GM23338 (cell line): ENCODE measurements around the gene OR13H1. TPM values are rescaled to one million over a fixed set of nuclear protein-coding genes. Genes with fewer than 3 reads are reported as not detected.

Experiments used
- ATAC-seq: fragments of 200-7000 bp; cut with Tn5 transposase; 3 replicates; pipeline ENCODE4 v1.9.1; 2020
- DNase-seq: peaks from one replicate; pipeline ENCODE4 v3.0.0-alpha.2; 2015; ENCODE audit warnings: low spot score
- H2AFZ ChIP-seq: fragments of 200-600 bp; sonication (generic); 2 replicates; pipeline ENCODE4 v1.8.0; 2016; ENCODE audit warnings: antibody characterized with exemption, mild to moderate bottlenecking, moderate library complexity
- H3F3A ChIP-seq: fragments of 200-600 bp; sonication (generic); replicated peaks from 2 replicates; pipeline ENCODE4 v1.8.0; 2017; ENCODE audit warnings: antibody characterized with exemption, mixed run types, low read depth
- H3K27ac ChIP-seq: fragments of 200-600 bp; sonication (generic); 2 replicates; pipeline ENCODE4 v1.6.1; 2016; ENCODE audit warnings: low read depth
- H3K27me3 ChIP-seq: fragments of 200-600 bp; sonication (generic); 2 replicates; pipeline ENCODE4 v1.8.0; 2016; ENCODE audit warnings: mild to moderate bottlenecking, mixed run types, moderate library complexity; ENCODE audit not compliant: insufficient read depth
- H3K36me3 ChIP-seq: fragments of 200-600 bp; sonication (generic); 2 replicates; pipeline ENCODE4 v1.8.0; 2016; ENCODE audit warnings: mild to moderate bottlenecking; ENCODE audit not compliant: insufficient read depth
- H3K4me1 ChIP-seq: fragments of 200-600 bp; sonication (generic); 2 replicates; pipeline ENCODE4 v1.8.0; 2016; ENCODE audit warnings: mild to moderate bottlenecking, moderate library complexity; ENCODE audit not compliant: insufficient read depth
- H3K4me2 ChIP-seq: fragments of 200-600 bp; sonication (generic); 2 replicates; pipeline ENCODE4 v1.7.1; 2017; ENCODE audit warnings: mixed run types
- H3K4me3 ChIP-seq: fragments of 200-600 bp; sonication (generic); 2 replicates; pipeline ENCODE4 v1.6.1; 2016; ENCODE audit warnings: mixed run types
- H3K79me2 ChIP-seq: fragments of 200-600 bp; sonication (generic); replicated peaks from 2 replicates; pipeline ENCODE4 v1.8.0; 2017; ENCODE audit warnings: mild to moderate bottlenecking; ENCODE audit not compliant: insufficient read depth
- H3K9me2 ChIP-seq: fragments of 200-600 bp; sonication (generic); 2 replicates; pipeline ENCODE4 v1.8.0; 2017; ENCODE audit not compliant: insufficient read depth
- H4K20me1 ChIP-seq: fragments of 200-600 bp; sonication (generic); replicated peaks from 2 replicates; pipeline ENCODE4 v1.8.0; 2017; ENCODE audit warnings: mild to moderate bottlenecking; ENCODE audit not compliant: insufficient read depth
- H3K27ac Mint-ChIP-seq: 2 replicates; pipeline ENCODE4 v1.8.0; 2020; ENCODE audit warnings: inconsistent platforms, mild to moderate bottlenecking, moderate library complexity, mixed read lengths
- H3K27me3 Mint-ChIP-seq: 3 replicates; pipeline ENCODE4 v1.8.0; 2022; ENCODE audit warnings: low read depth, mild to moderate bottlenecking, moderate library complexity, mixed read lengths, inconsistent platforms; ENCODE audit not compliant: insufficient read depth, poor library complexity
- H3K36me3 Mint-ChIP-seq: 3 replicates; pipeline ENCODE4 v1.8.0; 2021; ENCODE audit warnings: low read depth, mild to moderate bottlenecking, inconsistent platforms, moderate library complexity, mixed read lengths
- H3K4me1 Mint-ChIP-seq: 3 replicates; pipeline ENCODE4 v1.8.0; 2020; ENCODE audit warnings: mild to moderate bottlenecking, inconsistent platforms, mixed read lengths
- H3K4me3 Mint-ChIP-seq: 3 replicates; pipeline ENCODE4 v1.8.0; 2021; ENCODE audit warnings: moderate library complexity, mild to moderate bottlenecking, inconsistent platforms, mixed read lengths
- H3K9me3 Mint-ChIP-seq: 3 replicates; pipeline ENCODE4 v1.8.0; 2020; ENCODE audit warnings: moderate library complexity, mild to moderate bottlenecking, inconsistent platforms, mixed read lengths
- CREB1 ChIP-seq: fragments of 250-450 bp; sonication (Bioruptor Pico); IDR thresholded peaks from 2 replicates; pipeline ENCODE4 v1.5.0; 2020; ENCODE audit warnings: low read depth, mild to moderate bottlenecking, moderate library complexity
- EZH2 ChIP-seq: fragments of 200-600 bp; sonication (generic); IDR thresholded peaks from one replicate; pipeline ENCODE4 v1.8.0; 2017; ENCODE audit warnings: antibody characterized with exemption, mild to moderate bottlenecking, low read depth; ENCODE audit not compliant: unreplicated experiment
- EZH2phosphoT487 ChIP-seq: fragments of 200-600 bp; sonication (generic); IDR thresholded peaks from one replicate; pipeline ENCODE4 v1.8.1; 2018; ENCODE audit warnings: antibody characterized with exemption; ENCODE audit not compliant: unreplicated experiment
- JUNB ChIP-seq: IDR thresholded peaks from one replicate; pipeline ENCODE4 v1.6.1; 2016; ENCODE audit warnings: antibody characterized with exemption; ENCODE audit not compliant: unreplicated experiment
- NANOG ChIP-seq: IDR thresholded peaks from 2 replicates; pipeline ENCODE4 v1.6.1; 2016; ENCODE audit warnings: antibody characterized with exemption, borderline replicate concordance
- POLR2AphosphoS5 ChIP-seq: IDR thresholded peaks from 2 replicates; pipeline ENCODE4 v1.6.1; 2016; ENCODE audit warnings: antibody characterized with exemption, low read depth
- STAT1 ChIP-seq: IDR thresholded peaks from one replicate; pipeline ENCODE4 v1.6.1; 2016; ENCODE audit warnings: antibody characterized with exemption; ENCODE audit not compliant: unreplicated experiment
- ZNF114 ChIP-seq: fragments of 250-450 bp; sonication (Bioruptor Pico); IDR thresholded peaks from 2 replicates; pipeline ENCODE4 v1.5.0; 2020; ENCODE audit warnings: mild to moderate bottlenecking, moderate library complexity
- ZNF331 ChIP-seq: fragments of 250-450 bp; sonication (Bioruptor Pico); IDR thresholded peaks from 2 replicates; pipeline ENCODE4 v1.5.0; 2020; ENCODE audit warnings: low read depth, mild to moderate bottlenecking, moderate library complexity
- polyA plus RNA-seq: library from polyadenylated mRNA; unstranded; fragments of >200 nt; fragmentation: Nextera tagmentation; extraction: Ambion mirVana; gene quantifications from 2 replicates; pipeline ENCODE4 v1.2.1, GENCODE V29; 2016
- total RNA-seq: library from RNA; depleted of rRNA; stranded (reverse); fragments of >200 nt; shearing (Covaris generic); gene quantifications from 2 replicates; pipeline ENCODE4 v1.2.3, GENCODE V29; 2014
- TF ChIP-seq, protein P1 (sequence below): fragments of 250-450 bp; sonication (Bioruptor Pico); IDR thresholded peaks from 2 replicates; pipeline ENCODE4 v1.5.0; 2020; ENCODE audit warnings: mild to moderate bottlenecking, moderate library complexity
- TF ChIP-seq, protein P2 (sequence below): IDR thresholded peaks from 2 replicates; pipeline ENCODE4 v1.6.1; 2016; ENCODE audit warnings: antibody characterized with exemption
- TF ChIP-seq, protein P3 (sequence below), 2 experiments: fragments of 200-600 bp in 1 of 2; sonication (generic) in 1 of 2; conservative IDR thresholded peaks; 2 replicates each; pipeline versions ENCODE4 v1.5.1 to v1.6.1; 2016 to 2017; ENCODE audit warnings: antibody characterized with exemption in 2 of 2, low read depth in 2 of 2, mild to moderate bottlenecking in 2 of 2, moderate library complexity in 1 of 2
- TF ChIP-seq, protein P4 (sequence below): IDR thresholded peaks from one replicate; pipeline ENCODE4 v1.6.1; 2018; ENCODE audit warnings: antibody characterized with exemption; ENCODE audit not compliant: unreplicated experiment

The OR13H1 gene
- total and polyA plus RNA-seq, 2 experiments from 2014 or later: not detected

DNA sequence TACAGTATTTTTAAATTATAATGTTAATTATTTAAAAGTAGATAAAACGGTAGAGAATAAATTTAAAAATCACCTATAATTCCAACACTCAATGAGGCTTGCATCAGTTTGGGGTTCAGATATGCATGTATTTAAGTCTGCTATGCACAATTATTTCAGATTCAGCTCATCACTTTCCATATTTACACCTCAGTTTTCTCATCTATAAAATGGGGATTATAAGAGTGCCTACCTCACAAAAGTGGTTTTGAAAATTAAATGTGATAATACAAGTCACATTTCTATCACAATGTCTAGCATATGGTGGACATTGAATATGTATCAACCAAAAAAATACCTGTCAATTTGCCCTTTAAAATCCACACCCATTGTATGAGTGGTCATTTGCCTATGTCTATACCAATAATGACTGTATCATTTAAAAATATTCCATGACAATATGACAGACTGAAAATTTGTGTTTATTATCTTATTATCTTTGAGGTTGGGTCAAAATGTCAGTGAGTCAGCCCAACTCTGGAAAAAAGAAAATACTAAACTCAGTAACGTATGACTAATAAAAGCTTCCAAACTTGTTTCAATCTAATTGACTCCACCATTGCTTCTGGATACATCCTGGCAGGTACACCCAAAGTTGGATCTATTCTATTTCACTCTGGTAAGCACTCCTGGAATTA, 20.8 kb downstream of the OR13H1 start:
- Mint-ChIP-seq H3K4me1 (no peaks in the 10 kb centered on the region), H3K9me3 (no peaks in the 10 kb centered on the region; the same call in 2 of the 3 replicates), H3K27ac (no peak overlapping the region), H3K36me3 (no peaks in the 10 kb centered on the region), H3K27me3 (peaks cover 2% of the 10 kb centered on the region), H3K4me3 (no peak overlapping the region)
- H3K27me3 ChIP-seq: no peaks in the 10 kb centered on the region
- H3K27ac ChIP-seq: no peak overlapping the region
- H3K36me3 ChIP-seq: no peaks in the 10 kb centered on the region
- ATAC-seq: no peak
- peaks cover 7% of the 10 kb centered on the region; the same call in 1 of the 2 replicates for H3K79me2 ChIP-seq
- no peak overlapping the region for H2AFZ ChIP-seq
- no peak overlapping the region for H3K4me2 ChIP-seq
- H3K4me1 ChIP-seq: no peaks in the 10 kb centered on the region
- no peak for DNase-seq
- H3K4me3 ChIP-seq: no peak overlapping the region
- TF ChIP-seq NANOG (no peak), POLR2AphosphoS5 (no peak), CREB1 (no peak), EZH2phosphoT487 (no peak), STAT1 (no peak), JUNB (no peak), EZH2 (no peak), ZNF331 (no peak), ZNF114 (CRISPR knock-in tag) (no peak)
- TF ChIP-seq, protein P1, sequence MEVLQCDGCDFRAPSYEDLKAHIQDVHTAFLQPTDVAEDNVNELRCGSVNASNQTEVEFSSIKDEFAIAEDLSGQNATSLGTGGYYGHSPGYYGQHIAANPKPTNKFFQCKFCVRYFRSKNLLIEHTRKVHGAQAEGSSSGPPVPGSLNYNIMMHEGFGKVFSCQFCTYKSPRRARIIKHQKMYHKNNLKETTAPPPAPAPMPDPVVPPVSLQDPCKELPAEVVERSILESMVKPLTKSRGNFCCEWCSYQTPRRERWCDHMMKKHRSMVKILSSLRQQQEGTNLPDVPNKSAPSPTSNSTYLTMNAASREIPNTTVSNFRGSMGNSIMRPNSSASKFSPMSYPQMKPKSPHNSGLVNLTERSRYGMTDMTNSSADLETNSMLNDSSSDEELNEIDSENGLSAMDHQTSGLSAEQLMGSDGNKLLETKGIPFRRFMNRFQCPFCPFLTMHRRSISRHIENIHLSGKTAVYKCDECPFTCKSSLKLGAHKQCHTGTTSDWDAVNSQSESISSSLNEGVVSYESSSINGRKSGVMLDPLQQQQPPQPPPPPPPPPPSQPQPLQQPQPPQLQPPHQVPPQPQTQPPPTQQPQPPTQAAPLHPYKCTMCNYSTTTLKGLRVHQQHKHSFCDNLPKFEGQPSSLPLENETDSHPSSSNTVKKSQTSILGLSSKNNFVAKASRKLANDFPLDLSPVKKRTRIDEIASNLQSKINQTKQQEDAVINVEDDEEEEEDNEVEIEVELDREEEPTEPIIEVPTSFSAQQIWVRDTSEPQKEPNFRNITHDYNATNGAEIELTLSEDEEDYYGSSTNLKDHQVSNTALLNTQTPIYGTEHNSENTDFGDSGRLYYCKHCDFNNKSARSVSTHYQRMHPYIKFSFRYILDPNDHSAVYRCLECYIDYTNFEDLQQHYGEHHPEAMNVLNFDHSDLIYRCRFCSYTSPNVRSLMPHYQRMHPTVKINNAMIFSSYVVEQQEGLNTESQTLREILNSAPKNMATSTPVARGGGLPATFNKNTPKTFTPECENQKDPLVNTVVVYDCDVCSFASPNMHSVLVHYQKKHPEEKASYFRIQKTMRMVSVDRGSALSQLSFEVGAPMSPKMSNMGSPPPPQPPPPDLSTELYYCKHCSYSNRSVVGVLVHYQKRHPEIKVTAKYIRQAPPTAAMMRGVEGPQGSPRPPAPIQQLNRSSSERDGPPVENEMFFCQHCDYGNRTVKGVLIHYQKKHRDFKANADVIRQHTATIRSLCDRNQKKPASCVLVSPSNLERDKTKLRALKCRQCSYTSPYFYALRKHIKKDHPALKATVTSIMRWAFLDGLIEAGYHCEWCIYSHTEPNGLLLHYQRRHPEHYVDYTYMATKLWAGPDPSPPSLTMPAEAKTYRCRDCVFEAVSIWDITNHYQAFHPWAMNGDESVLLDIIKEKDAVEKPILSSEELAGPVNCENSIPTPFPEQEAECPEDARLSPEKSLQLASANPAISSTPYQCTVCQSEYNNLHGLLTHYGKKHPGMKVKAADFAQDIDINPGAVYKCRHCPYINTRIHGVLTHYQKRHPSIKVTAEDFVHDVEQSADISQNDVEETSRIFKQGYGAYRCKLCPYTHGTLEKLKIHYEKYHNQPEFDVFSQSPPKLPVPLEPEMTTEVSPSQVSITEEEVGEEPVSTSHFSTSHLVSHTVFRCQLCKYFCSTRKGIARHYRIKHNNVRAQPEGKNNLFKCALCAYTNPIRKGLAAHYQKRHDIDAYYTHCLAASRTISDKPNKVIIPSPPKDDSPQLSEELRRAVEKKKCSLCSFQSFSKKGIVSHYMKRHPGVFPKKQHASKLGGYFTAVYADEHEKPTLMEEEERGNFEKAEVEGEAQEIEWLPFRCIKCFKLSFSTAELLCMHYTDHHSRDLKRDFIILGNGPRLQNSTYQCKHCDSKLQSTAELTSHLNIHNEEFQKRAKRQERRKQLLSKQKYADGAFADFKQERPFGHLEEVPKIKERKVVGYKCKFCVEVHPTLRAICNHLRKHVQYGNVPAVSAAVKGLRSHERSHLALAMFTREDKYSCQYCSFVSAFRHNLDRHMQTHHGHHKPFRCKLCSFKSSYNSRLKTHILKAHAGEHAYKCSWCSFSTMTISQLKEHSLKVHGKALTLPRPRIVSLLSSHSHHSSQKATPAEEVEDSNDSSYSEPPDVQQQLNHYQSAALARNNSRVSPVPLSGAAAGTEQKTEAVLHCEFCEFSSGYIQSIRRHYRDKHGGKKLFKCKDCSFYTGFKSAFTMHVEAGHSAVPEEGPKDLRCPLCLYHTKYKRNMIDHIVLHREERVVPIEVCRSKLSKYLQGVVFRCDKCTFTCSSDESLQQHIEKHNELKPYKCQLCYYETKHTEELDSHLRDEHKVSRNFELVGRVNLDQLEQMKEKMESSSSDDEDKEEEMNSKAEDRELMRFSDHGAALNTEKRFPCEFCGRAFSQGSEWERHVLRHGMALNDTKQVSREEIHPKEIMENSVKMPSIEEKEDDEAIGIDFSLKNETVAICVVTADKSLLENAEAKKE (CRISPR knock-in tag): no peak
- TF ChIP-seq, protein P2, sequence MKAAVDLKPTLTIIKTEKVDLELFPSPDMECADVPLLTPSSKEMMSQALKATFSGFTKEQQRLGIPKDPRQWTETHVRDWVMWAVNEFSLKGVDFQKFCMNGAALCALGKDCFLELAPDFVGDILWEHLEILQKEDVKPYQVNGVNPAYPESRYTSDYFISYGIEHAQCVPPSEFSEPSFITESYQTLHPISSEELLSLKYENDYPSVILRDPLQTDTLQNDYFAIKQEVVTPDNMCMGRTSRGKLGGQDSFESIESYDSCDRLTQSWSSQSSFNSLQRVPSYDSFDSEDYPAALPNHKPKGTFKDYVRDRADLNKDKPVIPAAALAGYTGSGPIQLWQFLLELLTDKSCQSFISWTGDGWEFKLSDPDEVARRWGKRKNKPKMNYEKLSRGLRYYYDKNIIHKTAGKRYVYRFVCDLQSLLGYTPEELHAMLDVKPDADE: no peak
- TF ChIP-seq, protein P3, sequence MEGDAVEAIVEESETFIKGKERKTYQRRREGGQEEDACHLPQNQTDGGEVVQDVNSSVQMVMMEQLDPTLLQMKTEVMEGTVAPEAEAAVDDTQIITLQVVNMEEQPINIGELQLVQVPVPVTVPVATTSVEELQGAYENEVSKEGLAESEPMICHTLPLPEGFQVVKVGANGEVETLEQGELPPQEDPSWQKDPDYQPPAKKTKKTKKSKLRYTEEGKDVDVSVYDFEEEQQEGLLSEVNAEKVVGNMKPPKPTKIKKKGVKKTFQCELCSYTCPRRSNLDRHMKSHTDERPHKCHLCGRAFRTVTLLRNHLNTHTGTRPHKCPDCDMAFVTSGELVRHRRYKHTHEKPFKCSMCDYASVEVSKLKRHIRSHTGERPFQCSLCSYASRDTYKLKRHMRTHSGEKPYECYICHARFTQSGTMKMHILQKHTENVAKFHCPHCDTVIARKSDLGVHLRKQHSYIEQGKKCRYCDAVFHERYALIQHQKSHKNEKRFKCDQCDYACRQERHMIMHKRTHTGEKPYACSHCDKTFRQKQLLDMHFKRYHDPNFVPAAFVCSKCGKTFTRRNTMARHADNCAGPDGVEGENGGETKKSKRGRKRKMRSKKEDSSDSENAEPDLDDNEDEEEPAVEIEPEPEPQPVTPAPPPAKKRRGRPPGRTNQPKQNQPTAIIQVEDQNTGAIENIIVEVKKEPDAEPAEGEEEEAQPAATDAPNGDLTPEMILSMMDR (conservative IDR thresholded peaks at IDR 0.05; ENCODE audit: low read depth in 2 of 2): no peak
- TF ChIP-seq, protein P4, sequence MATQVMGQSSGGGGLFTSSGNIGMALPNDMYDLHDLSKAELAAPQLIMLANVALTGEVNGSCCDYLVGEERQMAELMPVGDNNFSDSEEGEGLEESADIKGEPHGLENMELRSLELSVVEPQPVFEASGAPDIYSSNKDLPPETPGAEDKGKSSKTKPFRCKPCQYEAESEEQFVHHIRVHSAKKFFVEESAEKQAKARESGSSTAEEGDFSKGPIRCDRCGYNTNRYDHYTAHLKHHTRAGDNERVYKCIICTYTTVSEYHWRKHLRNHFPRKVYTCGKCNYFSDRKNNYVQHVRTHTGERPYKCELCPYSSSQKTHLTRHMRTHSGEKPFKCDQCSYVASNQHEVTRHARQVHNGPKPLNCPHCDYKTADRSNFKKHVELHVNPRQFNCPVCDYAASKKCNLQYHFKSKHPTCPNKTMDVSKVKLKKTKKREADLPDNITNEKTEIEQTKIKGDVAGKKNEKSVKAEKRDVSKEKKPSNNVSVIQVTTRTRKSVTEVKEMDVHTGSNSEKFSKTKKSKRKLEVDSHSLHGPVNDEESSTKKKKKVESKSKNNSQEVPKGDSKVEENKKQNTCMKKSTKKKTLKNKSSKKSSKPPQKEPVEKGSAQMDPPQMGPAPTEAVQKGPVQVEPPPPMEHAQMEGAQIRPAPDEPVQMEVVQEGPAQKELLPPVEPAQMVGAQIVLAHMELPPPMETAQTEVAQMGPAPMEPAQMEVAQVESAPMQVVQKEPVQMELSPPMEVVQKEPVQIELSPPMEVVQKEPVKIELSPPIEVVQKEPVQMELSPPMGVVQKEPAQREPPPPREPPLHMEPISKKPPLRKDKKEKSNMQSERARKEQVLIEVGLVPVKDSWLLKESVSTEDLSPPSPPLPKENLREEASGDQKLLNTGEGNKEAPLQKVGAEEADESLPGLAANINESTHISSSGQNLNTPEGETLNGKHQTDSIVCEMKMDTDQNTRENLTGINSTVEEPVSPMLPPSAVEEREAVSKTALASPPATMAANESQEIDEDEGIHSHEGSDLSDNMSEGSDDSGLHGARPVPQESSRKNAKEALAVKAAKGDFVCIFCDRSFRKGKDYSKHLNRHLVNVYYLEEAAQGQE: no peak
- no peaks in the 10 kb centered on the region for H4K20me1 ChIP-seq
- H3F3A ChIP-seq: no peaks in the 10 kb centered on the region
- no peaks in the 10 kb centered on the region for H3K9me2 ChIP-seq
